ENCODE results near the gene DYRK1A. TPM values are rescaled to one million over a fixed set of nuclear protein-coding genes. Genes with fewer than 3 reads are reported as not detected.

The DYRK1A gene
- total RNA-seq, 1 donor from 2014 or later, result 108 TPM

DNA sequence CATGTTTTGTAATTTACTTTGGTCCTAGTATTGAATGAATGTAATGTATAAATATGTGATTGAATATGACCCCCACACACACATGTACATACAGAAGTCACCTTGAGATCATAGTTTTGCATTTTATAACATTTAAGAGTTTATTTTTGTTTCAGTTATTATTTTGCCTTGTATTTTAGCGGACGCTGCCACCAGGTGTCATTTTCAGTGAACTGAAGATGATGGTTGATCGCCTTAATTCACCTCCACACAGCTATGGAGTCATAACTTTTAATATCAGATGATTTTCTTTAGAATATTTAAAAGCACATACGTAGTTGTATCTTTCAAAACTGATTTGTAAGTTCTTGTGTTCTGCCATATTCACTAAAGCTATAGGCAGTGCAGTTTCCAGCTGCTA is 130.4 kb downstream of the DYRK1A start:
- TF ChIP-seq EZH2 (IDR thresholded peaks at IDR 0.05), result no peak
- no peak for TF ChIP-seq EZH2phosphoT487 (IDR thresholded peaks at IDR 0.05)
- TF ChIP-seq, protein P1, sequence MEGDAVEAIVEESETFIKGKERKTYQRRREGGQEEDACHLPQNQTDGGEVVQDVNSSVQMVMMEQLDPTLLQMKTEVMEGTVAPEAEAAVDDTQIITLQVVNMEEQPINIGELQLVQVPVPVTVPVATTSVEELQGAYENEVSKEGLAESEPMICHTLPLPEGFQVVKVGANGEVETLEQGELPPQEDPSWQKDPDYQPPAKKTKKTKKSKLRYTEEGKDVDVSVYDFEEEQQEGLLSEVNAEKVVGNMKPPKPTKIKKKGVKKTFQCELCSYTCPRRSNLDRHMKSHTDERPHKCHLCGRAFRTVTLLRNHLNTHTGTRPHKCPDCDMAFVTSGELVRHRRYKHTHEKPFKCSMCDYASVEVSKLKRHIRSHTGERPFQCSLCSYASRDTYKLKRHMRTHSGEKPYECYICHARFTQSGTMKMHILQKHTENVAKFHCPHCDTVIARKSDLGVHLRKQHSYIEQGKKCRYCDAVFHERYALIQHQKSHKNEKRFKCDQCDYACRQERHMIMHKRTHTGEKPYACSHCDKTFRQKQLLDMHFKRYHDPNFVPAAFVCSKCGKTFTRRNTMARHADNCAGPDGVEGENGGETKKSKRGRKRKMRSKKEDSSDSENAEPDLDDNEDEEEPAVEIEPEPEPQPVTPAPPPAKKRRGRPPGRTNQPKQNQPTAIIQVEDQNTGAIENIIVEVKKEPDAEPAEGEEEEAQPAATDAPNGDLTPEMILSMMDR (IDR thresholded peaks at IDR 0.05), result peak; percentile 45
- no peak for DNase-seq (ENCODE audit: low spot score)

DNA sequence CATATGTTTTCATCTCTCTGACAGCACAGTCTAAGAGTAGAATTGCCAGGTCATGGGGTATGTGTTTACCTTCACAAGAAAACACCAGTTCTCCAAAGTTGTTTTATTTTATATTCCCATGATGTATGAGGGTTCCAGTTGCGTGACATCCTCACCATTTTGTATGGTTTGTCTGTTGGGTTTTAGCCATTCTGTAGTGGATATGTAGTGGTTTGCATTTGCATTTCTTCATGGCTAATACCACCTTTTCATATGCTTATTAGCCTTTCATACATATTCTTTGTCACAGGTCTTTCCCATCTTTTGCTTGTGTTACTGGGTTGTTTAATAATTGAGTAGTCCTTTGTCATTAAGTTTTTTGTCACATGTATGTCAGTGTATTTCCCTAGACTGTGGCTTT is 132.1 kb downstream of the DYRK1A start:
- Mint-ChIP-seq H3K27ac (no peak overlapping the region), H3K4me1 (peaks cover under 1% of the 10 kb centered on the region), H3K4me3 (no peak overlapping the region), H3K36me3 (peaks cover 53% of the 10 kb centered on the region), H3K27me3 (ENCODE audit: insufficient read depth, low read depth) (no peaks in the 10 kb centered on the region), H3K9me3 (peaks cover 24% of the 10 kb centered on the region)
- Histone ChIP-seq H3F3A (ENCODE audit: low read depth) (peaks cover 14% of the 10 kb centered on the region), H2AFZ (replicated peaks) (no peak overlapping the region), H3K4me2 (no peak overlapping the region), H4K20me1 (ENCODE audit: low read depth) (peaks cover 7% of the 10 kb centered on the region), H3K4me1 (no peaks in the 10 kb centered on the region), H3K79me2 (ENCODE audit: low read depth) (peaks cover 56% of the 10 kb centered on the region), H3K36me3 (peaks cover 46% of the 10 kb centered on the region), H3K9ac (no peak overlapping the region), H3K4me3 (no peak overlapping the region), H3K9me3 (ENCODE audit: low read depth) (no peaks in the 10 kb centered on the region), H3K27ac (no peak overlapping the region), H3K27me3 (no peaks in the 10 kb centered on the region)
- no peak for DNase-seq (ENCODE audit: low spot score)
- no peak for TF ChIP-seq EZH2phosphoT487 (IDR thresholded peaks at IDR 0.05)
- TF ChIP-seq, protein P1 (IDR thresholded peaks at IDR 0.05), result no peak
- no peak for TF ChIP-seq EZH2 (IDR thresholded peaks at IDR 0.05)

More for the DNA sequence above, 130.4 kb downstream of the DYRK1A start:
- Histone ChIP-seq H3K79me2 (ENCODE audit: low read depth) (peaks cover 47% of the 10 kb centered on the region), H3K9ac (no peak overlapping the region), H3K4me1 (no peaks in the 10 kb centered on the region), H3F3A (ENCODE audit: low read depth) (peaks cover 22% of the 10 kb centered on the region), H3K36me3 (peaks cover 36% of the 10 kb centered on the region), H3K27ac (no peak overlapping the region), H2AFZ (replicated peaks) (no peak overlapping the region), H3K27me3 (no peaks in the 10 kb centered on the region), H3K4me3 (no peak overlapping the region), H3K4me2 (no peak overlapping the region), H3K9me3 (ENCODE audit: low read depth) (no peaks in the 10 kb centered on the region), H4K20me1 (ENCODE audit: low read depth) (peaks cover 7% of the 10 kb centered on the region)
- Mint-ChIP-seq H3K27ac (no peak overlapping the region), H3K27me3 (ENCODE audit: insufficient read depth, low read depth) (no peaks in the 10 kb centered on the region), H3K36me3 (peaks cover 51% of the 10 kb centered on the region), H3K4me1 (no peaks in the 10 kb centered on the region), H3K4me3 (no peak overlapping the region), H3K9me3 (peaks cover 13% of the 10 kb centered on the region)

DNA sequence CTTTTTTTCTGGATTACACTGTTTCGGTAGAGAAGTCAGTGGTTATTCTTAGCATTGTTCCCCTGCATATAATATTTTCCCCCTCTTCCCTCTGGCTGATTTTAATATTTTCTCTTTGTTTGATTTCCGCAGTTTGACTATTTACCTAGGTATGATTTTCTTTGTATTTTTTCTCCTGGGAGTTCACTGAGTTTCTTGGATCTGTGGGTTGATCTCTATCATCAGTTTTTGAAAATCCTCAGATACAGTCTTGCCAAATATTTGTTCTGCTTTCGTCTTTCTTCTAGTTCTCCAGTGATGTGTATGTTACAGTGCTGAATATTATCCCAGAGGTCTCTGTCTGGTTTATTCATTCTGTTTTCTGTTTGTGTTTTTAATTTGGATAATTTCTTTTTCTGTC is 136.4 kb downstream of the DYRK1A start:
- no peaks in the 10 kb centered on the region for H3K4me1 ChIP-seq
- no peak overlapping the region for H3K9ac ChIP-seq
- H3K27me3 Mint-ChIP-seq (ENCODE audit: insufficient read depth, low read depth), result no peaks in the 10 kb centered on the region
- no peaks in the 10 kb centered on the region for H3K27me3 ChIP-seq
- H3K4me3 ChIP-seq, result no peak overlapping the region
- no peak overlapping the region for H3K4me2 ChIP-seq
- no peak for DNase-seq (ENCODE audit: low spot score)
- peaks cover 67% of the 10 kb centered on the region for H3K79me2 ChIP-seq (ENCODE audit: low read depth)
- H3K27ac Mint-ChIP-seq, result no peak overlapping the region
- no peak overlapping the region for H2AFZ ChIP-seq (replicated peaks)
- H3K27ac ChIP-seq, result no peak overlapping the region
- peaks cover 7% of the 10 kb centered on the region for H3K4me1 Mint-ChIP-seq
- no peak for TF ChIP-seq EZH2 (IDR thresholded peaks at IDR 0.05)
- no peak for TF ChIP-seq EZH2phosphoT487 (IDR thresholded peaks at IDR 0.05)
- TF ChIP-seq, protein P1 (IDR thresholded peaks at IDR 0.05), result no peak
- peaks cover 65% of the 10 kb centered on the region for H3K36me3 Mint-ChIP-seq
- H3K9me3 ChIP-seq (ENCODE audit: low read depth), result no peaks in the 10 kb centered on the region
- no peaks in the 10 kb centered on the region for H3F3A ChIP-seq (ENCODE audit: low read depth)
- peaks cover 44% of the 10 kb centered on the region for H3K36me3 ChIP-seq
- H3K4me3 Mint-ChIP-seq, result no peak overlapping the region
- peaks cover 26% of the 10 kb centered on the region for H3K9me3 Mint-ChIP-seq
- H4K20me1 ChIP-seq (ENCODE audit: low read depth), result no peaks in the 10 kb centered on the region

All from neural progenitor cell (in vitro differentiated cells).